Calu3 (cell line): ENCODE data around the gene ARHGEF6. TPM values are rescaled to one million over a fixed set of nuclear protein-coding genes. Genes with fewer than 3 reads are reported as not detected.

Experiments used
- BruUV-seq: library from RNA; stranded (reverse); fragments of 400-500 nt; replicated peaks from 2 replicates; lab custom pipeline; 2021; lab: Mats Ljungman, UMichigan
- CTCF ChIA-PET: fragments of 300-600 bp; sonication (Branson Sonifier 250); formaldehyde crosslinking; loops from one replicate; lab custom pipeline; 2022; ENCODE audit warnings: antibody characterized with exemption; lab: Charles Lee
- DNase-seq: peaks from one replicate; pipeline ENCODE4 v3.0.0; 2022
- H3K27ac Mint-ChIP-seq: one replicate; pipeline ENCODE4 v1.8.0; 2022; ENCODE audit warnings: mixed read lengths; ENCODE audit not compliant: unreplicated experiment
- H3K27me3 Mint-ChIP-seq: one replicate; pipeline ENCODE4 v1.8.0; 2022; ENCODE audit warnings: mixed read lengths; ENCODE audit not compliant: unreplicated experiment
- H3K36me3 Mint-ChIP-seq: one replicate; pipeline ENCODE4 v1.8.0; 2022; ENCODE audit warnings: mild to moderate bottlenecking, moderate library complexity, mixed read lengths; ENCODE audit not compliant: insufficient read depth, unreplicated experiment
- H3K4me1 Mint-ChIP-seq: one replicate; pipeline ENCODE4 v1.8.0; 2022; ENCODE audit warnings: mild to moderate bottlenecking, low read depth, mixed read lengths; ENCODE audit not compliant: unreplicated experiment
- H3K4me3 Mint-ChIP-seq: one replicate; pipeline ENCODE4 v1.8.0; 2022; ENCODE audit warnings: mild to moderate bottlenecking, low read depth, moderate library complexity, mixed read lengths; ENCODE audit not compliant: unreplicated experiment
- H3K9me3 Mint-ChIP-seq: one replicate; pipeline ENCODE4 v1.8.0; 2022; ENCODE audit warnings: low read depth, mixed read lengths; ENCODE audit not compliant: unreplicated experiment
- CTCF ChIP-seq: fragments of 200-600 bp; IDR thresholded peaks from one replicate; pipeline ENCODE4 v1.8.0; 2022; ENCODE audit warnings: antibody characterized with exemption; ENCODE audit not compliant: unreplicated experiment
- intact Hi-C: fragments of 100-400 bp; cut with micrococcal nuclease; formaldehyde crosslinking; loops from one replicate; pipeline ENCODE4 v1.10.0; 2022; ENCODE audit not compliant: unreplicated experiment
- total RNA-seq: library from RNA; stranded (reverse); gene quantifications from 2 replicates; pipeline ENCODE4 v1.2.3, GENCODE V29; 2022

The ARHGEF6 gene
- total RNA-seq, 1 experiment from 2014 or later, result 0.07 TPM

- intact Hi-C loops, result no loop called here
- Mint-ChIP-seq H3K27me3 (peaks cover 2% of the 10 kb centered on the region), H3K4me3 (no peak overlapping the region), H3K36me3 (no peaks in the 10 kb centered on the region), H3K9me3 (no peaks in the 10 kb centered on the region), H3K27ac (no peak overlapping the region), H3K4me1 (no peaks in the 10 kb centered on the region)
- no peak for DNase-seq
- BruUV-seq, result no TSS peak
- no peak for TF ChIP-seq CTCF
- CTCF ChIA-PET, result no interaction called here
These were observed 153.8 kb downstream of the ARHGEF6 start for GRCh38 chrX:136626891-136627290.

GRCh38 chrX:136626237-136626636 is 154.5 kb downstream of the ARHGEF6 start:
- Mint-ChIP-seq H3K36me3 (no peaks in the 10 kb centered on the region), H3K9me3 (no peaks in the 10 kb centered on the region), H3K4me1 (peaks cover 6% of the 10 kb centered on the region), H3K4me3 (no peak overlapping the region), H3K27ac (no peak overlapping the region), H3K27me3 (no peaks in the 10 kb centered on the region)
- no TSS peak for BruUV-seq
- DNase-seq, result no peak
- intact Hi-C loops, result no loop called here
- no peak for TF ChIP-seq CTCF
- CTCF ChIA-PET, result interaction anchor here (0.5 kb wide), 1 partner anchor 435 kb away, joined by 3 read pairs; no protein-coding TSS in a partner anchor

DNA sequence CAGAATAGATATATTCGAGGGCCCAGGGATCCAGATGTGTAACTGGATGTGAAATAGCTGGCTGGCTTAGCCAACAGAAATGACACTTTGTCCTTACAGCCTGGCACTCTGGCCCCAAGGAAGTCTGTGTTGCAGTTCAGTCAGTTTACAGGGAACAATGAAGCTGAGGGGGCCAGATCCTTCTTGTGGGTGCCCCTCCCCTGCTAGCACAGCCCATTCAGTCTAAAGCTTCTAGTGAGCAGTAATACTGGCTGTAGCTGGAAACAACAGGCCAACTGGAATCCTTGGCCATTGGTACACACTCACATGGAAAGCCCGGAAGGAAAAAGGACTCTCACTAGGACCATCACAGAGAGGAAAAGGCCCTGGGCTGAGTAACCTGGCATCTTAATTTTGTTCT is 155.5 kb downstream of the ARHGEF6 start:
- H3K4me3 Mint-ChIP-seq, result no peak overlapping the region
- H3K27me3 Mint-ChIP-seq, result no peaks in the 10 kb centered on the region
- DNase-seq, result no peak
- H3K27ac Mint-ChIP-seq, result no peak overlapping the region
- TF ChIP-seq CTCF, result no peak
- CTCF ChIA-PET, result no interaction called here
- peaks cover 16% of the 10 kb centered on the region for H3K4me1 Mint-ChIP-seq
- intact Hi-C loops, result no loop called here
- no peaks in the 10 kb centered on the region for H3K9me3 Mint-ChIP-seq
- BruUV-seq, result no TSS peak
- no peaks in the 10 kb centered on the region for H3K36me3 Mint-ChIP-seq

DNA sequence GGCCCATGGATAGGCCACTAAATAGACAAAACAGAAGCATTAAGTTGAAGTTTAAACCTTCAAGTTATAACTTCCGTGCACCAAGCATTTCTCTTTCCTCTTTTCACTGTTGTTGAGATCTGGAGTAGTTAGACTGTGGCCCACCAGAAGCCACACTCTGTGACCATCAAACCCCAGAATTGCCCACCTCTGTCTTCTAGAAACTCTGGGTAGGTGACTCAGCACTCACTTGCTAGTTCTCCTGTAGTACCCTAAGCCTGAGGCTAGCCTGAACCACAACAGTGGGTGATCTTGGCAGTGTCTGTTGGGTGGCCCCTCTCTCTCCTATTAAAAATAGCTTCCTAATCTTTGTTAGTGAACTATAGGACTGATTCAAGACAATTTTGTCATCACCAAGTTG is 157.3 kb downstream of the ARHGEF6 start:
- no peaks in the 10 kb centered on the region for H3K27me3 Mint-ChIP-seq
- CTCF ChIA-PET, result no interaction called here
- H3K4me3 Mint-ChIP-seq, result no peak overlapping the region
- no peak for TF ChIP-seq CTCF
- intact Hi-C loops, result no loop called here
- DNase-seq, result no peak
- no TSS peak for BruUV-seq
- peaks cover 26% of the 10 kb centered on the region for H3K4me1 Mint-ChIP-seq
- H3K36me3 Mint-ChIP-seq, result no peaks in the 10 kb centered on the region
- no peaks in the 10 kb centered on the region for H3K9me3 Mint-ChIP-seq
- H3K27ac Mint-ChIP-seq, result no peak overlapping the region

- Mint-ChIP-seq H3K36me3 (no peaks in the 10 kb centered on the region), H3K4me3 (no peak overlapping the region), H3K4me1 (peaks cover 26% of the 10 kb centered on the region), H3K27me3 (no peaks in the 10 kb centered on the region), H3K9me3 (no peaks in the 10 kb centered on the region), H3K27ac (no peak overlapping the region)
- BruUV-seq, result no TSS peak
- intact Hi-C loops, result no loop called here
- CTCF ChIA-PET, result no interaction called here
- no peak for TF ChIP-seq CTCF
- no peak for DNase-seq
These were observed 158.2 kb downstream of the ARHGEF6 start for GRCh38 chrX:136622568-136622967.
